ENCODE data around the gene CDK5RAP3.

GRCh38 chr17:47996201-47996600, 25.3 kb downstream of the CDK5RAP3 start:
- no peak for TF ChIP-seq ZNF274 (IDR thresholded peaks at IDR 0.05; ENCODE audit: low read depth, low read length)
- no peak for TF ChIP-seq SUZ12 (IDR thresholded peaks at IDR 0.05; ENCODE audit: extremely low read depth, insufficient read depth, insufficient read length)
- no peak for TF ChIP-seq YY1 (IDR thresholded peaks at IDR 0.05; ENCODE audit: insufficient read depth, insufficient read length)

Measured in NT2/D1 (cell line).